ENCODE measurements around the gene BICD1. TPM values are rescaled to one million over a fixed set of nuclear protein-coding genes. Genes with fewer than 3 reads are reported as not detected.

BICD1 gene
- total RNA-seq, 1 donor from 2014 or later = 4.2 TPM

GRCh38 chr12:32400866-32401265 is 294.2 kb downstream of the BICD1 start:
- no peak for DNase-seq (ENCODE audit: missing footprints)
- intact Hi-C loops (cut with DNase I) = loop anchor here (5.0 kb wide), 1 partner anchor 41 kb away; no protein-coding TSS in a partner anchor
- ATAC-seq = no peak

DNA sequence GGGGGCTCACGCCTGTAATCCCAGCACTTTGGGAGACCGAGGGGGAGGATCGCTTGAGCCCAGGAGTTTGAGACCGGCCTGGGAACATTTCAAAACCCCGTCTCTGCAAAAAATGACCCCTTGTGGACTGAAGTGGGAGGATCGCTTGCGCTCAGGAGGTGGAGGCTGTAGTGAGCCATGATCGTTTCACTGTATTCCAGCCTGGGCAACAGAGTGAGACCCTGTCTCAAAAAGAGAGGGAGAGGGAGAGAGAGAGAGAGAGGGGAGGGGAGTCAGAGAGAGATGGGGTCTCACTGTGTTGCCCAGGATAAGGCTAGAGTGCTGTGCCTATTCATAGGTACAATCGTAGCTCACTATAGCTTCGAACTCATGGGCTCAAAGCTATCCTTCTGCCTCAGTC is 295.5 kb downstream of the BICD1 start:
- intact Hi-C loops (cut with DNase I) = loop anchor here (5.0 kb wide), 1 partner anchor 40 kb away; no protein-coding TSS in a partner anchor
- DNase-seq (ENCODE audit: missing footprints) (no peak), ATAC-seq (no peak)

- intact Hi-C loops (cut with DNase I) = loop anchor here (5.0 kb wide), 1 partner anchor 39 kb away; no protein-coding TSS in a partner anchor
- ATAC-seq (no peak), DNase-seq (ENCODE audit: missing footprints) (no peak)
Measured at GRCh38 chr12:32402946-32403345, 296.3 kb downstream of the BICD1 start.

DNA sequence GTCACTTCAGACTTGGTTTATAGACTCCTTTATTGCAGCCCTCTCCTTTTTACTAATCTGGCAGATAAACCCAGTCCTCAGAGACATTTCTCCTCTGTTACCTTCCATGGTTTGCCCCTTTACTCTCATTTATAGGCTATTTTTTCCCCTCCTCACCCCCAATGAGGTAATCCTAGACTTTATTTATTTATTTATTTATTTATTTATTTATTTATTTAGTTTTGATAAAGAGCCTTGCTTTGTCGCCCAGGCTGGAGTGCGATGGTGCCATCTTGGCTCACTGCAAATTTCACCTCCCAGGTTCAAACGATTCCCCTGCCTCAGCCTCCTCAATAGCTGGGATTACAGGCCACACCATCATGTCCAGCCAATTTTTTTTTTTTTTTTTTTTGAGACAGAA is 301.1 kb downstream of the BICD1 start:
- ATAC-seq (no peak), DNase-seq (ENCODE audit: missing footprints) (no peak)
- intact Hi-C loops (cut with DNase I) = no loop called here

- no peak for ATAC-seq
- no peak for DNase-seq (ENCODE audit: missing footprints)
- intact Hi-C loops (cut with DNase I) = no loop called here
Measured at GRCh38 chr12:32413412-32413811, 306.8 kb downstream of the BICD1 start.

- intact Hi-C loops (cut with DNase I) = no loop called here
- ATAC-seq (no peak), DNase-seq (ENCODE audit: missing footprints) (no peak)
Measured at GRCh38 chr12:32418221-32418620, 311.6 kb downstream of the BICD1 start.

- intact Hi-C loops (cut with DNase I) = no loop called here
- ATAC-seq (peak; percentile 10), DNase-seq (ENCODE audit: missing footprints) (no peak)
Measured at GRCh38 chr12:32418903-32419519, 312.4 kb downstream of the BICD1 start.

- intact Hi-C loops (cut with DNase I) = no loop called here
- ATAC-seq (peak; percentile 28), DNase-seq (ENCODE audit: missing footprints) (no peak)
Measured at GRCh38 chr12:32419520-32419960, 312.9 kb downstream of the BICD1 start.

DNA sequence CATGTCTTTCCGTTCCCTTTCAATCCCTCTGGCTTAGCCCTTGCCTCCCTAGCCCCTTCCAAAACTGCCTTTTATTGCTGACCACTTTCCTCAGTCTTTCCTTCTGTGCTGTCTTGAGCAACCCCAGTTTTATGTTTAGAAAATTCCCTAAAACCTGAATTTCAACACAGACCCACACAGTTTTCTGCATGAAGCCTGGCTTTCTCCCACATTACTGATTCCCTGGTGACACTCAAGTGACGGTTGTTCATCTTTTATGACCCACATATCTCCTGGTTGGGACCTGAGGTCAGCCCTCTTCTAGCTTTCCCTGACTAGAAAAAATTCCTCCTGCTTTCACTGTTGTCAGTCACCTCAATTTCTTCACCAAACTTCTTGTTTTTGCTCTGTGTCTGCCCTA is 313.7 kb downstream of the BICD1 start:
- no peak for ATAC-seq
- intact Hi-C loops (cut with DNase I) = no loop called here
- no peak for DNase-seq (ENCODE audit: missing footprints)

- no peak for DNase-seq (ENCODE audit: missing footprints)
Measured at GRCh38 chr12:32423559-32423958, 316.9 kb downstream of the BICD1 start.

DNA sequence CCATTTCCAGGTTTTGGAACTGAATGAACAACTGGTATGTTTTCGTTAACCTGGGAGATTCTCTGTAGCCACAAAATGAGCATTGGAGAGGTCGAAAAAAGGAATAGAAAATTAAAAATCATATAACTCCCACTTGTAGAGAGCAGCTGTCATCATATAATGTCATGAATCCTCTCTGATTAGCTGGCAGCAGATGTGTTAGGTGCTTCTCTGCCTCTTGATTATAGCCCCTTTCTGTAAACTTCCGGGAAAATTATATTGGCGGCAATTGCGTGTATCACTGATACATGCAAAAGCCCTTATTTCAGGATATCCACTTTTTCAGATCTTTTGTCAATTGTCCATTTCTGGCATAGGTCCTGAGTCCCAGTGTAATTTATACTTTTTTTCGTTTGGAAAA is 324.4 kb downstream of the BICD1 start:
- DNase-seq (ENCODE audit: missing footprints) (no peak), ATAC-seq (no peak)
- intact Hi-C loops (cut with DNase I) = no loop called here

More at GRCh38 chr12:32423559-32423958, 316.9 kb downstream of the BICD1 start:
- ATAC-seq = no peak
- intact Hi-C loops (cut with DNase I) = no loop called here

Other genes starting within 250 kb of the BICD1 start
- gene RESF1, start 147.4 kb upstream of the BICD1 start, total RNA-seq = 21.7 TPM